OCI-LY3 (cell line): ENCODE results near the gene EIF6.

ENCODE experiments used
- H2AFZ ChIP-seq: fragments of 200-600, 300-600 bp; shearing (Covaris generic); 2 replicates; pipeline ENCODE4 v1.6.0; 2014; ENCODE audit warnings: antibody characterized with exemption, low read depth, low read length
- H3K27ac ChIP-seq: fragments of 200-600, 300-600 bp; sonication (generic); 2 replicates; pipeline ENCODE4 v1.5.1; 2014; ENCODE audit warnings: mild to moderate bottlenecking, low read length, moderate library complexity, mixed read lengths
- H3K27me3 ChIP-seq: fragments of 200-600, 300-600 bp; sonication (generic); 2 replicates; pipeline ENCODE4 v1.6.1; 2014; ENCODE audit warnings: low read depth, low read length, mixed read lengths
- H3K36me3 ChIP-seq: fragments of 200-600, 300-600 bp; sonication (generic); replicated peaks from 2 replicates; pipeline ENCODE3; 2014; ENCODE audit warnings: low read depth, low read length, mixed read lengths
- H3K4me1 ChIP-seq: fragments of 300-600, 200-600 bp; sonication (generic); 2 replicates; pipeline ENCODE4 v1.6.1; 2014; ENCODE audit warnings: low read length, mixed read lengths
- H3K4me2 ChIP-seq: fragments of 200-600, 300-600 bp; sonication (generic); 2 replicates; pipeline ENCODE4 v1.6.1; 2014; ENCODE audit warnings: low read length, mixed read lengths
- H3K4me3 ChIP-seq: fragments of 300-600, 200-600 bp; sonication (generic); 2 replicates; pipeline ENCODE4 v1.5.1; 2014; ENCODE audit warnings: antibody characterized with exemption, mild to moderate bottlenecking, low read length, moderate library complexity
- H3K79me2 ChIP-seq: fragments of 300-600, 200-600 bp; shearing (Covaris generic); 2 replicates; pipeline ENCODE4 v1.6.1; 2014; ENCODE audit warnings: mild to moderate bottlenecking, low read length, mixed read lengths
- H3K9ac ChIP-seq: fragments of 300-600, 200-600 bp; shearing (Covaris generic); 2 replicates; pipeline ENCODE4 v1.6.0; 2014; ENCODE audit warnings: mild to moderate bottlenecking, low read length, moderate library complexity
- H3K9me3 ChIP-seq: fragments of 200-600, 300-600 bp; shearing (Covaris generic); 2 replicates; pipeline ENCODE4 v1.6.1; 2014; ENCODE audit warnings: low read length, mixed read lengths; ENCODE audit not compliant: insufficient read depth
- H4K20me1 ChIP-seq: fragments of 200-600, 300-600 bp; sonication (generic); 2 replicates; pipeline ENCODE4 v1.6.1; 2016; ENCODE audit warnings: low read length, mixed read lengths; ENCODE audit not compliant: insufficient read depth
- EZH2phosphoT487 ChIP-seq: fragments of 200-600 bp; shearing (Covaris generic); IDR thresholded peaks from 2 replicates; pipeline ENCODE4 v1.6.1; 2018; ENCODE audit warnings: antibody characterized with exemption, mixed run types, low read depth
- TF ChIP-seq, protein P1 (sequence below): fragments of 200-600, 300-600 bp; sonication (generic); IDR thresholded peaks from 2 replicates; pipeline ENCODE4 v1.5.1; 2014; ENCODE audit warnings: antibody characterized with exemption, low read length, low read depth

Gene EIF6

DNA sequence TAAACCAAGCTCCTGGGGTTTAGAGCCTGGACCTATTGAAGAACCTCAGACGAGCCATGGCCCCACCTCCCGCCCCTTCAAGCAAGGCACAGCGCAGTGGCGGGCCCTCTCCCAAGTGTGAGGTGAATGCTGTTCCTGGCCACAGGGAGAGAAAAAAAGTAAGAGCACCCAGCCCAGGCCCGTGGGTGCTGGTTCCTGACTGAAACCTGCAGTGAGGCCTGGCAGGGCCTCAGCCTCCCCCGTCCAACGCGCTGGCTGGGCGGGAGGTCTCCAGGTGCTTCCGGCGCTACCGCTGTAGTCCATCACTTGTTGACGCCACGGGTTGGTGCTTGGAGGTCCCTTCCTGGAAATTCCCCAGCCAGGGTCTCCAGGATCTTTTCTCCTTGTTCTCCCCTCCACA lies 13.2 kb upstream of the EIF6 start:
- Histone ChIP-seq H3K4me2 (no peak overlapping the region), H3K9ac (no peak overlapping the region), H3K27ac (no peak overlapping the region), H2AFZ (no peak overlapping the region), H3K79me2 (no peaks in the 10 kb centered on the region), H3K27me3 (no peaks in the 10 kb centered on the region), H3K4me1 (peaks cover 7% of the 10 kb centered on the region), H3K36me3 (no peaks in the 10 kb centered on the region), H3K9me3 (no peaks in the 10 kb centered on the region), H4K20me1 (no peaks in the 10 kb centered on the region), H3K4me3 (no peak overlapping the region)
- no peak for TF ChIP-seq EZH2phosphoT487

DNA sequence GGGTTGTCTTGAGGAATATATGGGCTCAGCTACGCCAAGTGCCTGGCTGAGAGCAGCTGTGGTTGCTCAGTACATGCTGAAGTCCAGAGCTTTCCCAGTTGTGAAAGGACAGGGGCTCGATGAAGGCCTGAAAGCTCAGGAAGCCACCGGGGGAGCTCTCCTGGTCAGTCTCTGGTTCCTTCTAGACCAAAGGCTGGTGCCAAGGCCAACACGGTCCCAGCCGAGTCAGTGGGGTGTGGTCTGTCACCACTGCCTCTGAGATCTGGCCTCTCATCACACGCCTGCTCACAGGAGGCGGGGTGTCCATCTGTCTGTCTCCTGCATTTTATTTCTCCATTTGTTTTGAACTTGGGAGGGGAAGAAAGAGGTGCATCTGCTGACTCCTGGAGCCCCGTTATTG lies 12.6 kb upstream of the EIF6 start:
- Histone ChIP-seq H3K79me2 (no peaks in the 10 kb centered on the region), H3K4me3 (no peak overlapping the region), H2AFZ (no peak overlapping the region), H3K27me3 (no peaks in the 10 kb centered on the region), H4K20me1 (no peaks in the 10 kb centered on the region), H3K9me3 (no peaks in the 10 kb centered on the region), H3K4me2 (no peak overlapping the region), H3K4me1 (peaks cover 1% of the 10 kb centered on the region), H3K36me3 (no peaks in the 10 kb centered on the region), H3K9ac (no peak overlapping the region), H3K27ac (no peak overlapping the region)
- TF ChIP-seq, protein P1, sequence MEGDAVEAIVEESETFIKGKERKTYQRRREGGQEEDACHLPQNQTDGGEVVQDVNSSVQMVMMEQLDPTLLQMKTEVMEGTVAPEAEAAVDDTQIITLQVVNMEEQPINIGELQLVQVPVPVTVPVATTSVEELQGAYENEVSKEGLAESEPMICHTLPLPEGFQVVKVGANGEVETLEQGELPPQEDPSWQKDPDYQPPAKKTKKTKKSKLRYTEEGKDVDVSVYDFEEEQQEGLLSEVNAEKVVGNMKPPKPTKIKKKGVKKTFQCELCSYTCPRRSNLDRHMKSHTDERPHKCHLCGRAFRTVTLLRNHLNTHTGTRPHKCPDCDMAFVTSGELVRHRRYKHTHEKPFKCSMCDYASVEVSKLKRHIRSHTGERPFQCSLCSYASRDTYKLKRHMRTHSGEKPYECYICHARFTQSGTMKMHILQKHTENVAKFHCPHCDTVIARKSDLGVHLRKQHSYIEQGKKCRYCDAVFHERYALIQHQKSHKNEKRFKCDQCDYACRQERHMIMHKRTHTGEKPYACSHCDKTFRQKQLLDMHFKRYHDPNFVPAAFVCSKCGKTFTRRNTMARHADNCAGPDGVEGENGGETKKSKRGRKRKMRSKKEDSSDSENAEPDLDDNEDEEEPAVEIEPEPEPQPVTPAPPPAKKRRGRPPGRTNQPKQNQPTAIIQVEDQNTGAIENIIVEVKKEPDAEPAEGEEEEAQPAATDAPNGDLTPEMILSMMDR: no peak
- no peak for TF ChIP-seq EZH2phosphoT487

DNA sequence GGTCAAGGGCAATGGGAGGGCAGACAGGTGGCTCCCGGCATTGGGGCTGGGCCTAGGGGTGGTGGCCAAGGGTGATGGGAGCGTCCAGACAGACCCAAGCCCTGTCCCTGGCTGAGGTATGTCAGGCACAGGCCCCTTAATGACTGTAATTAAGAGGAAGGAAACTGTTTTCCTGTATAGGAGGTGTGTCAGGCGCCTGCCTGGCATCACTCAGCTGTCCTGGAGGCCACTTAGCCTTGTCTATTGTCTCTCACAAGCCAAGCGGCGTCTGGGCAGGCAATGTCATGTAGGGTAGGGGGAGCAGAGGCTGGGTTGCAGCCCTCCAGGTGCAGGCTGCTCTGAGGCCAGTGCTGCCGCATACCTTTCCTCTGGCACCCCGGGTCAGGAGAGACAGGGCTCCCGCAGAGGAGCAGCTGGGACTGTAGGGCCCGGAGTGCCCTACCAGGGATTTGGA lies 11.6 kb upstream of the EIF6 start:
- no peak overlapping the region for H3K4me3 ChIP-seq
- no peak overlapping the region for H3K27ac ChIP-seq
- no peak overlapping the region for H3K9ac ChIP-seq
- no peak overlapping the region for H2AFZ ChIP-seq
- H3K4me1 ChIP-seq: no peaks in the 10 kb centered on the region
- no peaks in the 10 kb centered on the region for H3K9me3 ChIP-seq
- H3K4me2 ChIP-seq: no peak overlapping the region
- no peaks in the 10 kb centered on the region for H3K27me3 ChIP-seq
- no peaks in the 10 kb centered on the region for H4K20me1 ChIP-seq
- no peak for TF ChIP-seq EZH2phosphoT487
- TF ChIP-seq, protein P1: no peak
- no peaks in the 10 kb centered on the region for H3K36me3 ChIP-seq
- H3K79me2 ChIP-seq: no peaks in the 10 kb centered on the region

DNA sequence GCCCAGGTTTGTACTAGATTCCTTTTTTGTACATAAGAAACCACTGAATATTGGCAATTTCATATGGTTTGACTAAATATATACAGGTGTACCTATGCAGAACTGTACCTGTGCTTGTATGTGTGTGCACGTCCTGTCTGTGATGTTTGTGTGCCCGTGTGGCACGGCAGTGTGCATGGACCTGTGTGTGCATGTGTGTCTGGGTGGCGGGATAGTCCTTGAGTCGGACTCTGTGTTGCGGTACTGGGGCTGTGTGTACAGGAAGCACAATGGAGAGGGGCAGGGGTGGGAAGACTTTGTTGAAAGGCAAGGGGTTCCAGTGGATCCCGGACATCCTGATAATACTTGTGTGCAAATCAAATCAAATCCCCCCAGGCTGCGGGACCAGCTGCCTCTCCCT lies 11.1 kb upstream of the EIF6 start:
- H3K4me2 ChIP-seq: no peak overlapping the region
- no peak overlapping the region for H3K9ac ChIP-seq
- H4K20me1 ChIP-seq: no peaks in the 10 kb centered on the region
- TF ChIP-seq, protein P1: no peak
- no peak for TF ChIP-seq EZH2phosphoT487
- no peak overlapping the region for H2AFZ ChIP-seq
- H3K4me3 ChIP-seq: no peak overlapping the region
- H3K36me3 ChIP-seq: no peaks in the 10 kb centered on the region
- H3K9me3 ChIP-seq: no peaks in the 10 kb centered on the region
- no peak overlapping the region for H3K27ac ChIP-seq
- no peaks in the 10 kb centered on the region for H3K79me2 ChIP-seq
- H3K27me3 ChIP-seq: no peaks in the 10 kb centered on the region
- no peaks in the 10 kb centered on the region for H3K4me1 ChIP-seq

DNA sequence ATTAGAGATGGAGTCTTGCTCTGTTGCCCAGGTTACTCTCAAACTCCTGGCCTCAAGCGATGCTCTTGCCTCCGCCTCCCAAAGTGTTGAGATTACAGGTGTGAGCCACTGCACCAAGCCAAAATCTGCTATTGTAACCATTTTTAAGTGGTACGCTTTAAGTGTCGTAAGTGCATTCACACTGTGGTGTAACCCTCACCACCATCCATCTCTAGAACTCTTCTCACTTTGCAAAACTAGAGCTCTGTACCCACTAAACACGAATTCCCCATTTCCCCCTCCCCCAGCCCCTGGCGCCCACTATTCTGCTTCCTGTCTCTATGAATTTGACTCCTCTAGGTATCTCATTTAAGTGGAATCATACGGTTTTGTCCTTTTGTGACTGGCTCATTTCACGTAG lies 10.5 kb upstream of the EIF6 start:
- Histone ChIP-seq H4K20me1 (no peaks in the 10 kb centered on the region), H3K27ac (no peak overlapping the region), H3K4me1 (no peaks in the 10 kb centered on the region), H3K9me3 (no peaks in the 10 kb centered on the region), H3K9ac (no peak overlapping the region), H3K4me3 (no peak overlapping the region), H3K4me2 (no peak overlapping the region), H3K27me3 (no peaks in the 10 kb centered on the region), H3K79me2 (no peaks in the 10 kb centered on the region), H2AFZ (no peak overlapping the region), H3K36me3 (no peaks in the 10 kb centered on the region)
- TF ChIP-seq EZH2phosphoT487: no peak
- TF ChIP-seq, protein P1: no peak
